Pancreas (tissue), 10 donors: ENCODE measurements around the gene C1orf56. TPM values are rescaled to one million over a fixed set of nuclear protein-coding genes. Genes with fewer than 3 reads are reported as not detected.
"Not testable (repeated sequence)": the region's sequence is repeated elsewhere in the genome, so short reads cannot be mapped to it uniquely, and the experiment has no call there.

Experiments used
- ATAC-seq, 4 donors: fragments of 200-7000 bp; cut with Tn5 transposase; one replicate each; pipeline versions ENCODE4 v1.8.0 to v1.9.1; 2020; ENCODE audit warnings: mild to moderate bottlenecking in 4 of 4, moderate library complexity in 4 of 4
- DNase-seq, 6 donors: peaks; one replicate each; pipeline ENCODE4 v3.0.0-alpha.2; 2020
- FAIRE-seq: peaks from 2 replicates; lab custom pipeline; 2012; peaks lifted over from hg19 to GRCh38; lab: Jason Lieb, UNC
- H3K27ac ChIP-seq, 4 donors: fragments of 200-600 bp; sonication (generic); 1 replicate in 3 of 4; 2 replicates in 1 of 4; pipeline versions ENCODE4 v1.5.0 to v1.8.0; 2020
- H3K27me3 ChIP-seq, 4 donors: fragments of 200-600 bp; one replicate each; pipeline ENCODE4 v1.8.0; 2021
- H3K36me3 ChIP-seq, 3 donors: fragments of 200-600 bp; sonication (generic) in 1 of 3; one replicate each; pipeline versions ENCODE4 v1.5.0 to v1.8.0; 2020 to 2021
- H3K4me1 ChIP-seq, 3 donors: fragments of 200-600 bp; one replicate each; pipeline ENCODE4 v1.8.0; 2021
- H3K4me3 ChIP-seq, 4 donors: fragments of 200-600 bp; sonication (generic) in 2 of 4; one replicate each; pipeline versions ENCODE4 v1.5.0 to v1.8.0; 2020 to 2021
- H3K9me3 ChIP-seq, 4 donors: fragments of 200-600 bp; one replicate each; pipeline ENCODE4 v1.8.0; 2021
- CTCF ChIP-seq, 4 donors: fragments of 200-600 bp; sonication (generic) in 3 of 4; IDR thresholded peaks; one replicate each; pipeline versions ENCODE4 v1.5.0 to v1.8.0; 2021; ENCODE audit warnings: antibody characterized with exemption in 4 of 4
- WGBS, 2 donors: extraction: QIAGEN DNeasy Blood & Tissue Kit; methylation state at CpG; one replicate each; pipeline ENCODE4 v1.1.7; 2013; 5-methylcytosine and 5-hydroxymethylcytosine counted together
- intact Hi-C, 3 donors: fragments of 100-400 bp; cut with DNase I; formaldehyde crosslinking; loops; one replicate each; pipeline versions ENCODE4 v1.11.1 to v1.14.2; 2022
- polyA plus RNA-seq, 2 donors: library from polyadenylated mRNA; stranded (reverse); fragments of 200-250 nt; gene quantifications; one replicate each; pipeline ENCODE4 v1.2.3, GENCODE V29; 2013
- total RNA-seq, 6 donors: library from RNA; stranded (reverse); fragmentation: NEBNext Ultra II Directional in 4 of 6; extraction: Animal tissue kit (Norgen Biotek cat#: 25700) in 4 of 6; gene quantifications; one replicate each; pipeline versions ENCODE4 v1.2.1 to v1.2.4, GENCODE V29; 2021 to 2023
- donor health status: healthy with polysubstance abuse.
- donor health status: DM: no; HTN: no; CAD: no; lungs with moderate emphysema.
- donor health status: DM: no; HTN: no; CAD: no.
- donor health status: control.
- donor health status: control.
- donor health status: Bipolar disorder and iron deficiency.
- donor health status: DM: yes; HTN: yes; CAD: no.
- donor health status: DM: no; HTN: no; CAD: no.
- donor health status: DM: no; HTN: no; CAD: no.
- donor health status: DM: yes; HTN: yes; CAD: no.

The C1orf56 gene
- total and polyA plus RNA-seq, 8 donors, result 2.6 to 4.8 (median 3.2) TPM

- H3K9me3 ChIP-seq, result no peaks in the 10 kb centered on the region
- no peak overlapping the region for H3K27ac ChIP-seq
- no peaks in the 10 kb centered on the region for H3K27me3 ChIP-seq
- WGBS, 2 donors, result 67 to 68% methylated on average over 4 of the region's 4 CpGs
- H3K36me3 ChIP-seq, result no peaks in the 10 kb centered on the region
- no peak for TF ChIP-seq CTCF (IDR thresholded peaks at IDR 0.05)
- ATAC-seq (no peak), FAIRE-seq (no peak), DNase-seq (no peak)
- H3K4me3 ChIP-seq, result no peak overlapping the region
- H3K4me1 ChIP-seq, result no peaks in the 10 kb centered on the region
- intact Hi-C loops, result no loop called here
Observed at GRCh38 chr1:151085953-151086559, 38.5 kb downstream of the C1orf56 start.

- intact Hi-C loops, result loop anchor here in 1 of 3 donors (10.0 kb wide), 1 partner anchor 57 kb away; the partner anchor contains the start of gene TNFAIP8L2
Observed at GRCh38 chr1:151097426-151097825, 49.9 kb downstream of the C1orf56 start.

GRCh38 chr1:151098126-151098525, 50.6 kb downstream of the C1orf56 start:
- H3K36me3 ChIP-seq, result no peaks in the 10 kb centered on the region
- H3K27ac ChIP-seq, result no peak overlapping the region
- no peak for FAIRE-seq
- TF ChIP-seq CTCF (IDR thresholded peaks at IDR 0.05), result no peak
- intact Hi-C loops, result loop anchor here in 1 of 3 donors (10.0 kb wide), 1 partner anchor 57 kb away; the partner anchor contains the start of gene TNFAIP8L2
- H3K4me1 ChIP-seq, result no peaks in the 10 kb centered on the region
- no peaks in the 10 kb centered on the region for H3K27me3 ChIP-seq
- H3K9me3 ChIP-seq, result no peaks in the 10 kb centered on the region
- WGBS, 2 donors, result 94 to 98% methylated on average over 1 of the region's 1 CpG
- no peak for DNase-seq
- H3K4me3 ChIP-seq, result no peak overlapping the region
- ATAC-seq, result no peak

More at GRCh38 chr1:151097426-151097825, 49.9 kb downstream of the C1orf56 start:
- FAIRE-seq, DNase-seq, H3K27ac ChIP-seq, H3K36me3 ChIP-seq, ATAC-seq, H3K4me3 ChIP-seq, H3K9me3 ChIP-seq, H3K4me1 ChIP-seq, H3K27me3 ChIP-seq: not testable (repeated sequence)
- 87 to 93% methylated on average over 6 of the region's 6 CpGs for WGBS, 2 donors

Other genes starting within 250 kb of the C1orf56 start
- gene CTSK, start 239.5 kb upstream of the C1orf56 start, total RNA-seq, result 10 to 100 TPM in 1 of 6 donors, 1 to 10 TPM in 5; 1.5 to 34.6 (median 4.9) TPM
- gene CTSK, start 239.5 kb upstream of the C1orf56 start, polyA plus RNA-seq, result 1 to 10 TPM; 5.5 to 8.7 TPM
- gene ARNT, start 171.2 kb upstream of the C1orf56 start, total RNA-seq, result 10 to 100 TPM; 15.9 to 27.0 (median 20.3) TPM
- 10 to 100 TPM; 11.9 to 12.8 TPM for gene ARNT, start 171.2 kb upstream of the C1orf56 start, polyA plus RNA-seq
- gene CTXND2, start 160.6 kb upstream of the C1orf56 start, total RNA-seq, result not detected
- gene CTXND2, start 160.6 kb upstream of the C1orf56 start, polyA plus RNA-seq, result not detected
- 10 to 100 TPM; 15.2 to 25.5 (median 20.6) TPM for gene SETDB1, start 121.4 kb upstream of the C1orf56 start, total RNA-seq
- gene SETDB1, start 121.4 kb upstream of the C1orf56 start, polyA plus RNA-seq, result 10 to 100 TPM; 20.5 to 23.1 TPM
- 100 to 1,000 TPM in 3 of 6 donors, 10 to 100 TPM in 3; 75.0 to 155 (median 94.6) TPM for gene CERS2, start 72.9 kb upstream of the C1orf56 start, total RNA-seq
- 100 to 1,000 TPM; 112 to 122 TPM for gene CERS2, start 72.9 kb upstream of the C1orf56 start, polyA plus RNA-seq
- gene ANXA9, start 65.5 kb upstream of the C1orf56 start, total RNA-seq, result 10 to 100 TPM; 11.7 to 17.6 (median 13.8) TPM
- gene ANXA9, start 65.5 kb upstream of the C1orf56 start, polyA plus RNA-seq, result 10 to 100 TPM; 18.1 to 30.7 TPM
- 10 to 100 TPM; 24.1 to 35.5 (median 32.4) TPM for gene MINDY1, start 40.8 kb upstream of the C1orf56 start, total RNA-seq
- gene MINDY1, start 40.8 kb upstream of the C1orf56 start, polyA plus RNA-seq, result 10 to 100 TPM; 23.1 to 24.2 TPM
- gene PRUNE1, start 39.3 kb upstream of the C1orf56 start, total RNA-seq, result 10 to 100 TPM in 2 of 6 donors, 1 to 10 TPM in 4; 6.4 to 11.1 (median 8.1) TPM
- gene PRUNE1, start 39.3 kb upstream of the C1orf56 start, polyA plus RNA-seq, result 10 to 100 TPM in 1 of 2 donors, 1 to 10 TPM in 1; 6.7 to 16.7 TPM
- under 1 TPM; 0.12 to 0.40 (median 0.14) TPM for gene BNIPL, start 11.2 kb upstream of the C1orf56 start, total RNA-seq
- under 1 TPM; 0.31 to 0.34 TPM for gene BNIPL, start 11.2 kb upstream of the C1orf56 start, polyA plus RNA-seq
- gene CDC42SE1, start 11.9 kb downstream of the C1orf56 start, total RNA-seq, result 10 to 100 TPM; 22.0 to 54.5 (median 27.0) TPM
- 10 to 100 TPM; 32.0 to 40.9 TPM for gene CDC42SE1, start 11.9 kb downstream of the C1orf56 start, polyA plus RNA-seq
- under 1 TPM; 0.19 to 0.86 (median 0.35) TPM for gene MLLT11, start 12.6 kb downstream of the C1orf56 start, total RNA-seq
- 1 to 10 TPM; 1.2 to 3.3 TPM for gene MLLT11, start 12.6 kb downstream of the C1orf56 start, polyA plus RNA-seq
- gene GABPB2, start 23.0 kb downstream of the C1orf56 start, total RNA-seq, result 1 to 10 TPM; 3.7 to 8.7 (median 5.7) TPM
- gene GABPB2, start 23.0 kb downstream of the C1orf56 start, polyA plus RNA-seq, result 1 to 10 TPM; 4.5 to 5.0 TPM
- gene SEMA6C, start 98.9 kb downstream of the C1orf56 start, total RNA-seq, result 1 to 10 TPM in 5 of 6 donors, under 1 TPM in 1; 0.47 to 4.3 (median 1.9) TPM
- 10 to 100 TPM; 18.0 to 24.1 TPM for gene SEMA6C, start 98.9 kb downstream of the C1orf56 start, polyA plus RNA-seq
- 1 to 10 TPM in 3 of 6 donors, under 1 TPM in 3; 0.16 to 3.8 (median 0.90) TPM for gene TNFAIP8L2, start 108.9 kb downstream of the C1orf56 start, total RNA-seq
- gene TNFAIP8L2, start 108.9 kb downstream of the C1orf56 start, polyA plus RNA-seq, result 1 to 10 TPM; 1.3 to 2.9 TPM
- 1 to 10 TPM; 1.8 to 5.5 (median 3.4) TPM for gene LYSMD1, start 118.2 kb downstream of the C1orf56 start, total RNA-seq
- 1 to 10 TPM; 4.3 to 4.5 TPM for gene LYSMD1, start 118.2 kb downstream of the C1orf56 start, polyA plus RNA-seq
- 10 to 100 TPM in 3 of 6 donors, 1 to 10 TPM in 3; 7.7 to 18.1 (median 9.9) TPM for gene SCNM1, start 118.4 kb downstream of the C1orf56 start, total RNA-seq
- 10 to 100 TPM; 28.9 to 33.7 TPM for gene SCNM1, start 118.4 kb downstream of the C1orf56 start, polyA plus RNA-seq
- under 1 TPM in 4 of 6 donors, not detected in 2; 0.47 to 0.81 (median 0.56) TPM for gene TMOD4, start 128.2 kb downstream of the C1orf56 start, total RNA-seq
- gene TMOD4, start 128.2 kb downstream of the C1orf56 start, polyA plus RNA-seq, result not detected
- gene VPS72, start 142.4 kb downstream of the C1orf56 start, total RNA-seq, result 10 to 100 TPM; 12.5 to 29.0 (median 23.7) TPM
- 10 to 100 TPM; 20.8 to 25.9 TPM for gene VPS72, start 142.4 kb downstream of the C1orf56 start, polyA plus RNA-seq
- 10 to 100 TPM; 10.1 to 22.6 (median 15.3) TPM for gene PIP5K1A, start 150.8 kb downstream of the C1orf56 start, total RNA-seq
- gene PIP5K1A, start 150.8 kb downstream of the C1orf56 start, polyA plus RNA-seq, result 10 to 100 TPM; 16.6 to 20.8 TPM
- 10 to 100 TPM; 53.7 to 83.6 (median 74.9) TPM for gene PSMD4, start 207.0 kb downstream of the C1orf56 start, total RNA-seq
- 100 to 1,000 TPM in 1 of 2 donors, 10 to 100 TPM in 1; 95.0 to 104 TPM for gene PSMD4, start 207.0 kb downstream of the C1orf56 start, polyA plus RNA-seq
- 10 to 100 TPM; 14.8 to 23.4 (median 17.2) TPM for gene ZNF687, start 234.5 kb downstream of the C1orf56 start, total RNA-seq
- gene ZNF687, start 234.5 kb downstream of the C1orf56 start, polyA plus RNA-seq, result 10 to 100 TPM in 1 of 2 donors, 1 to 10 TPM in 1; 9.8 to 14.3 TPM